Ammon's horn (tissue), 1 donor: Measurements from ENCODE around the gene FLT3.

ENCODE experiments used
- DNase-seq: peaks from one replicate; pipeline ENCODE4 v3.0.0-alpha.2; 2016; ENCODE audit warnings: low spot score

The FLT3 gene

DNA sequence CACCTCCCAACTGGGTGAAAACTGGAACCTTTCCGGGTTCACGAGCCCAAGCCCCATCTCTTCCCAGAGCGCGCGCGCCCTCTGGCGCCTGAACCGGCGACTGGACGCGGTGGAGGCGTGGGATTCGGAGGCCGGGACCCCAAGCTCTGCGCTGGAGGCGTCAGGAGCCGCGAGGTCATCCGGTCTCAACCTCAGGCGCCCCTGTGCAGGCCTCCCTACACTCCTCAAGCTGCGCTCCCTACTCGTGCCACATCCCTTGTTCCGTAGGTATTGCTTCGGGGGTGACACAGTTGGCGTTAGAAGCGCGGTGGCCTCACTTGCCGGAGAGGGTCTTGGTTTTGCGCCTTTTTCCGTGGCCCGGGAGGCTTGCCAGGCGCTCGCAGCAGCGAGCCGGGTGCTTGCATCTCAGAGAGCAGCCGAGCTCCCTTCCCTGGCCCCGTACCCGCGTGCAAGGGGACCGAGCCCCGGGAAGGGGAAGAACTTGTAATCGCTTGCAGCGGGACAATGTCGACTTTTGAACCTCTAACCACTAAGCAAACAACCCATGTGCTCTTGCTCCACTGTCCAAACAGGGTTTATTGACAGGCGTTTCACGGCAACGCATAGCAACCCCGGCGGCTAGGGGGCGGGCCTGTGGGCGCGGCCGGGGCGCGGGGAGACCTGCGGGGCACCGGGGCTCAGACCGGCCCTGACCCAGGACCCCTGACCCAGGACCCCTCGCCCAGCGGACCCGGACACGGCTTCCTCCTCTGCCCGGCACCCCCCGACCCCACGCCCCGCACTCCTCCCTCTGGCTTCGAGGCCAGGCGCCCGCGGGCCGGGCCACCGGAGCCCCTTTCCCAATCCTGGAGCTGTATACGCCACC lies 139.8 kb downstream of the FLT3 start:
- DNase-seq = no peak

DNA sequence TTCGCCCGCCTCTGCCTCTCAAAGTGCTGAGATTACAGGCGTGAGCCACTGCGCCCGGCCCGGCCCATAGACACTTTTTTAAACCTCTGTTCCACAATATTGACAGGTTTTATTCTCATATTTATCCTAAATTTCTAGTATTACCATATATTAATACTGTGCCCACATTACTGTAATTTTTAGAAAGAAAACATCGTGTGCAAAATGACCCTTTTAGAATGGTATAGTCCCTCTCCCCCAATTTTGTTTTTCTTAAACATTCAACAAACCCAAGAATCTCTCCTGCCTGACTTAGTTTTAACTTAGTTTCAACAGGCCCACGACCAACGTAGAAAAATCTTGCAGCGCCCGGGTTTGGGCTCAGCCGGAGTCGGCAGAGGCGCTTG lies 140.4 kb downstream of the FLT3 start:
- DNase-seq = no peak

DNA sequence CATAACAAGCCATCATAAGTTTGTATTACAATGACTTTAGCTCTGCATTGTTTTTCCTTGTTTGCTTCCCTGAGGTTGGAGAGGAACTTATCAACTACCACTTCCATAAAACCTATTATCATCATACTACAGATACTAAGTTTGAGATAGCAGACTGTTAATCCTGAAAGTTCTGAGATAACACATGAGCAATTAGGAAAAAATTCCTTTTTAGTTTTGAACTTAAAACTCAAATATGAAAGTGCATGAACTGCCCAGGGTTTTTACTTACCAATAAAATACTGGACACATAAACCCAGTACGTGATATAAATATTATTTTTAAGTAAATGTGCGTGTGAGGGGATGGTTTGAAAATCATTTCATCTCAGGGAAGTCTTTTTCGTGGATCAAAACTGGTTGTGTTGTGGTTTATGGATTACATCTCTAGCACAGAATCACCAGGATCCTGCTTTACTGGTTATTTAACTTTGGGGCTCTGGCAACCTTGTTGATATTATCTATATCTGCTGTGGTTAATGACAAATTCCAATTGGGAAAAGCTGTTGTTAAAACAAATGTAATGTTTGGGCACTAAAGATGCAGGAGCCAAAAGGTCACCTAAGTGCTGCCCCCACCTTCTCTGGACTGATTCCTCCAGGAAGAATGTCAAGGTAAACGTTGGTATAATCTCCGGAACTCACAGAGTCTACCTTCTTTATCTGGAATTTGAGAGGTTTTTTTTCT lies 143.6 kb downstream of the FLT3 start:
- DNase-seq = no peak

DNA sequence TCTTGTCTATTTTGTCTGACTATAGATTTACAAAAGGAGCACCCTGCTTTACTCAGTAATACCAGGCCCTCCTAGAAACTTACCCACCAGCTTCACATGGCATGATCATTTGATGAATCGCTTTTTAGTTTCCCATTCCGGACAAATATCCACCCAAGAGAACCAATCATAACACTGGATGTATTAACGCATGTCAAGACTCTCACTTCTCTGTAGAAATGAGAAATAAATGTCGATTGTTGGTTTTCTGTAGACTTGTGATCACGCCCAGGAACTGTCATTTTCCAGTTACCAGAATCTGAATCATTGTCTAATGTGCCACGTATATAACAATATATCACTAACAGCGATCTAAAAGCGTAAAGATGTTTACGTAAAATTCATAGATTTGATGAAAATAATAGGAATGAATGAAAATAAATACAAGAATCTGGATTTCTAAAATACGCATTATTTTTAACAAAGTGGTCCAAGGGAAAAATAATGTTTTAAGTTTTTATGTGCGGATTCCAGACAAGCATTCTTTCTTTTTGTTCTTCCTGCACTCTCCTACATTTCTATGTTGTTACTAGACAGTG lies 145.3 kb downstream of the FLT3 start:
- no peak for DNase-seq

DNA sequence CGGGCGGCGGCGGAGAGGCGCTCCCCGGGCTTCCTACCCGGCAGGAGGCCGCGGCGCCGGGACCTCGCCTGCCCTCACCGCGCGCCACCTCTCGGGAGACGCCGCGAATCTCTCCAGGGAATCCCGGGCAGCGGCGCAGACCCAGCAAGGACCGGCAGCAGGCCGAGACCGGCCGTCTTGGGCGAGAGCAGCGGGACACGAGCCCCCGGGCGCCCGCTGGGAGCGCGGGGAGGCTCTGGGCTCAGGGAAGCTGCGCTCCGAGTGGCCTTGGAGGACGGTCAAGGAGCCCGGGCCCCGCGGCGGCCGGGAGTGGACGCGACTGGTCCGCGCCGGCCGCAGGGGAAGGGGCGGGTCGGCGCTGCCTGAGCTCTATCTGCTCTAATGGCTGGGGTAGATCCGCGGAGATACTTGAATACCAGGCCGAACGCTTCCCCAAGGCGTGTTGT lies 145.9 kb downstream of the FLT3 start:
- no peak for DNase-seq

DNA sequence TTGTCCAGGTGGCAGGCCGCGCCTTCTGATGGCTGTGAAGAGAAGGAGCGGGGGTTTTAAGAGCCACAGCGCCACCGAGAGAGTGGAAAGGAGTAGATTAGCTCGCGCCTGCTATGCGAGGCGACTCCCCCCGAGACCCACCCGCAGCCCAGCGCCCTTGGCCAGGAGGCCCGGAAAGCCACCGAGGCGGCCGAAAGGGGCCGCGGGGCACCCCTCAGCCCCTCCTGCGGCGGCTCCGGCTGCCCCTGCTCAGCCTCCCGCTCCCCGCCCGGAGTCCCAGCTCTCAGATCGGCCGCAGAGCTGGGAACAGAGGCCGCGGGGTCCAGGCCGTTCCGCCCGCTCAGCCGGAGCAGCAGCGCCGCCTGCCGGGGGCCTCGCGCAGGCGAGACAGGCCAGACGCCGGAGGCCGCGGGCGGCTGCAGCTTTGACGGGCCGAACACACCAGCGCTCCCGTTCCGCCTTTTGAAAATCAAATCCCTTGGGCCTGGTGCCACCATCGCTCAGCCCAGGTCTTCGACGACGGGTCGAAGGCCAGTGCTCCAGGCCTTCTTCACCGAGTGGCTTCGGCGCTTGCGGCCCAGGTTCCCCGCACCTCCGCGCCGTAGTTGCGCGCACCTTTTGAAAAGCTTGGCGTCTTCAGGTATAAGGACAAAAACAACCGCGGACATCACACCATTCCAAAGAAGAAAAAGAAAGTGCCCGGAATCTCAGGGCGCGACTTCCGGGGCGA lies 146.5 kb downstream of the FLT3 start:
- DNase-seq = peak; percentile 44
